PC-3 (cell line): ENCODE results near the gene SSX5.
"Not testable (repeated sequence)": the region's sequence is repeated elsewhere in the genome, so short reads cannot be mapped to it uniquely, and the experiment has no call there.

Experiments used
- CTCF ChIP-seq: fragments of 300-600 bp; sonication (generic); conservative IDR thresholded peaks from 2 replicates; pipeline ENCODE4 v1.5.1; 2017; ENCODE audit warnings: antibody characterized with exemption, low read depth, mild to moderate bottlenecking, low read length
- EZH2 ChIP-seq: fragments of 300-600 bp; sonication (generic); IDR thresholded peaks from one replicate; pipeline ENCODE4 v1.6.1; 2017; ENCODE audit warnings: antibody characterized with exemption, mild to moderate bottlenecking, low read length; ENCODE audit not compliant: unreplicated experiment
- EZH2phosphoT487 ChIP-seq: fragments of 300-600 bp; sonication (generic); IDR thresholded peaks from 2 replicates; pipeline ENCODE4 v1.6.1; 2018; ENCODE audit warnings: mild to moderate bottlenecking, antibody characterized with exemption, low read length, borderline replicate concordance

GRCh38 chrX:48142697-48143096 lies 53.9 kb downstream of the SSX5 start:
- not testable (repeated sequence) for TF ChIP-seq CTCF, EZH2, EZH2phosphoT487
